PFSK-1 (cell line): Measurements from ENCODE around the gene KCNJ4.

Experiments
- POLR2AphosphoS5 ChIP-seq: IDR thresholded peaks from 2 replicates; pipeline ENCODE4 v1.6.1; 2012; ENCODE audit warnings: low read depth, mild to moderate bottlenecking, control low read depth, low read length, moderate library complexity
- SIN3A ChIP-seq: IDR thresholded peaks from 2 replicates; pipeline ENCODE4 v1.6.1; 2012; ENCODE audit warnings: mild to moderate bottlenecking, low read length, moderate library complexity, borderline replicate concordance; ENCODE audit not compliant: insufficient read depth
- TAF1 ChIP-seq: IDR thresholded peaks from 2 replicates; pipeline ENCODE4 v1.6.1; 2012; ENCODE audit warnings: low read length, control low read depth, borderline replicate concordance; ENCODE audit not compliant: insufficient read depth
- TF ChIP-seq, protein P1 (sequence below), 2 experiments: IDR thresholded peaks; 2 replicates each; pipeline versions ENCODE4 v1.6.1 to v1.8.0; 2011 to 2012; ENCODE audit warnings: low read depth in 2 of 2, low read length in 2 of 2, control low read depth in 1 of 2, inconsistent platforms in 1 of 2, mild to moderate bottlenecking in 1 of 2, moderate library complexity in 1 of 2; ENCODE audit not compliant: insufficient read depth in 1 of 2

DNA sequence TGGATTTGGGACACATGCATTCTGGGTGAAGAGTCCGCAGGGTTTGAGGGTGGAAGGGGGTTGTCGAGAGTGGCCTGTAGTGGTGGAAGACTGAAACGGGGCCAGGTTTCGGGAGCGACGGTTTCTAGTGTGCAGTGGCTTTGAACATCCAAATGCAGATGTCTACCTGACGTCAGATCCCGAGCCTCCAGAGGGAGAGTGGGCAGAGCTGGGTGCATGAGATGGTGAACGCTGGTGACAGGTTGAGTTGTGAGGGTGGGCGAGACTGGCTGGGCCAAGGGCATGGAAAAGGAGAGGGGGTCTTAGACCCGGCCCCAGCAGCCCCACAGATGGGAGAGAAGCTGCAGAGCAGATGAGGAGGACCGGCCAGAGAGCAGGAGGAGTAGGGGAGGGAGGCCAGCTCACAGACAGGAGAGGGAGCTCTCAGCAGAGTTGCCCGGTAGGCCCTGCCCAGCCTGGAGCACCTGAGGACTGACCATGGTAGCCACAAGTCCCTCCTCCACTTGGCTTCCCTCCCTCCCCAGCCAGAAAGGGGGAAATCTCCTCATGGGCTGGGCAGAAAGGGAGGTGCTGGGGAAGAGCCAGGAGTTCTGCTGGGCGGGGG is 14.2 kb downstream of the KCNJ4 start:
- TF ChIP-seq SIN3A (no peak), POLR2AphosphoS5 (no peak), TAF1 (no peak)
- TF ChIP-seq, protein P1, sequence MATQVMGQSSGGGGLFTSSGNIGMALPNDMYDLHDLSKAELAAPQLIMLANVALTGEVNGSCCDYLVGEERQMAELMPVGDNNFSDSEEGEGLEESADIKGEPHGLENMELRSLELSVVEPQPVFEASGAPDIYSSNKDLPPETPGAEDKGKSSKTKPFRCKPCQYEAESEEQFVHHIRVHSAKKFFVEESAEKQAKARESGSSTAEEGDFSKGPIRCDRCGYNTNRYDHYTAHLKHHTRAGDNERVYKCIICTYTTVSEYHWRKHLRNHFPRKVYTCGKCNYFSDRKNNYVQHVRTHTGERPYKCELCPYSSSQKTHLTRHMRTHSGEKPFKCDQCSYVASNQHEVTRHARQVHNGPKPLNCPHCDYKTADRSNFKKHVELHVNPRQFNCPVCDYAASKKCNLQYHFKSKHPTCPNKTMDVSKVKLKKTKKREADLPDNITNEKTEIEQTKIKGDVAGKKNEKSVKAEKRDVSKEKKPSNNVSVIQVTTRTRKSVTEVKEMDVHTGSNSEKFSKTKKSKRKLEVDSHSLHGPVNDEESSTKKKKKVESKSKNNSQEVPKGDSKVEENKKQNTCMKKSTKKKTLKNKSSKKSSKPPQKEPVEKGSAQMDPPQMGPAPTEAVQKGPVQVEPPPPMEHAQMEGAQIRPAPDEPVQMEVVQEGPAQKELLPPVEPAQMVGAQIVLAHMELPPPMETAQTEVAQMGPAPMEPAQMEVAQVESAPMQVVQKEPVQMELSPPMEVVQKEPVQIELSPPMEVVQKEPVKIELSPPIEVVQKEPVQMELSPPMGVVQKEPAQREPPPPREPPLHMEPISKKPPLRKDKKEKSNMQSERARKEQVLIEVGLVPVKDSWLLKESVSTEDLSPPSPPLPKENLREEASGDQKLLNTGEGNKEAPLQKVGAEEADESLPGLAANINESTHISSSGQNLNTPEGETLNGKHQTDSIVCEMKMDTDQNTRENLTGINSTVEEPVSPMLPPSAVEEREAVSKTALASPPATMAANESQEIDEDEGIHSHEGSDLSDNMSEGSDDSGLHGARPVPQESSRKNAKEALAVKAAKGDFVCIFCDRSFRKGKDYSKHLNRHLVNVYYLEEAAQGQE (IDR thresholded peaks at IDR 0.05; ENCODE audit: insufficient read depth in 1 of 2, low read depth in 2 of 2, low read length in 2 of 2), result no peak
